BE2C (cell line): Measurements from ENCODE around the gene TWNK.
A peak's percentile ranks its signal among the peaks of the same experiment; 100 is the strongest.

Source experiments
- DNase-seq: peaks from one replicate; pipeline ENCODE4 v3.0.0-alpha.2; 2020
- H3K27me3 ChIP-seq: fragments of 250-450 bp; sonication (Bioruptor Pico); 2 replicates; pipeline ENCODE4 v1.5.1; 2020; ENCODE audit warnings: mild to moderate bottlenecking
- H3K36me3 ChIP-seq: fragments of 250-450 bp; sonication (Bioruptor Pico); 2 replicates; pipeline ENCODE4 v1.5.1; 2020; ENCODE audit warnings: mild to moderate bottlenecking
- H3K4me1 ChIP-seq: fragments of 250-450 bp; sonication (Bioruptor Pico); 2 replicates; pipeline ENCODE4 v1.5.1; 2020
- H3K4me3 ChIP-seq: 2 replicates; pipeline ENCODE4 v1.5.1; 2011; ENCODE audit warnings: low read depth, low read length
- H3K9me3 ChIP-seq: fragments of 250-450 bp; sonication (Bioruptor Pico); 2 replicates; pipeline ENCODE4 v1.5.1; 2020
- CTCF ChIP-seq: IDR thresholded peaks from 2 replicates; pipeline ENCODE4 v1.5.1; 2012; ENCODE audit warnings: mild to moderate bottlenecking, low read depth, low read length

The TWNK gene

GRCh38 chr10:100989088-100989487 lies 1.7 kb downstream of the TWNK start:
- no peak overlapping the region for H3K4me3 ChIP-seq
- 0 out of 2 replicates have a peak, but pooled peaks cover 3% of the 10 kb centered on the region for H3K4me1 ChIP-seq
- H3K27me3 ChIP-seq, result no peaks in the 10 kb centered on the region
- TF ChIP-seq CTCF, result no peak
- H3K36me3 ChIP-seq, result peaks cover 52% of the 10 kb centered on the region
- H3K9me3 ChIP-seq, result no peaks in the 10 kb centered on the region
- DNase-seq, result no peak

DNA sequence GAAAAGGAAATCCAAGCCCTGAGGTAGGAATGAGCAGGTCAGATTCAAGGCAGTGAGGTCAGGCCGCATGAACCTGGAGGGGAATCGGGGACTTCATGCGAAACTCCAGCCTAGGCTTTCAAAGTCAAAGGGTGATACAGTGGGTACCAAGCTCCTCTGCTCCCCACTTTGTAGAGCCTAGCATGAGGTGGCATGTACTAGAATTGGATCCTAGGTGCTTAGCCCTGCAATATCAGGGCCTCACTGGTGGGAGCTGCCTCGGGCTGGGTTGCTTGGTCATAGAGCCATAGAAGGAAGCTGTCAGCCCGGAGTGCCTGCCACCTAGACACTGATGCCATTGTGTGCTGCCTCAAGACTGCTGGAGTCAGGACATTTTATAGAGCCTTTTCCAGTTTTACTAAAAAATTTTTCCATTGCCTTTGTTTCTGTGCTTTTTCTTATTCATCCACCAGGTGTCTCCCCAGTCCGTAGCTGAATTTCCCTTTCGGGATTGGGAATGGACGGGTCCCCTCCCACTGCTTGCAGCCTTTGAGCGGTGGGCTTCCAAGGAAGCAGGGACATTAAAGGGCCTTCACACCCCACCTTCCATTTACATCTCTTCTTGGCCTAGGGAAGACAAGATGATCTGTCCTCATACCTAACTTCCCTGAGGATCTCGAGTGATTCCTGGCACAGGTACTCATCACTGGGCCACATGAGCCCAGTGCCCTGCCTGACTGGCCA lies 6.8 kb downstream of the TWNK start:
- Histone ChIP-seq H3K27me3 (no peaks in the 10 kb centered on the region), H3K4me1 (peaks cover 8% of the 10 kb centered on the region; the same call in 1 of the 2 replicates), H3K36me3 (peaks cover 46% of the 10 kb centered on the region), H3K4me3 (no peak overlapping the region), H3K9me3 (no peaks in the 10 kb centered on the region)
- TF ChIP-seq CTCF, result peak; percentile 70
- DNase-seq, result peak; percentile 58

GRCh38 chr10:100995181-100995580 lies 7.8 kb downstream of the TWNK start:
- no peaks in the 10 kb centered on the region for H3K27me3 ChIP-seq
- no peak for TF ChIP-seq CTCF
- peak; percentile 43 for DNase-seq
- no peaks in the 10 kb centered on the region for H3K9me3 ChIP-seq
- H3K36me3 ChIP-seq, result peaks cover 35% of the 10 kb centered on the region
- peaks cover 8% of the 10 kb centered on the region; the same call in 1 of the 2 replicates for H3K4me1 ChIP-seq
- no peak overlapping the region for H3K4me3 ChIP-seq

DNA sequence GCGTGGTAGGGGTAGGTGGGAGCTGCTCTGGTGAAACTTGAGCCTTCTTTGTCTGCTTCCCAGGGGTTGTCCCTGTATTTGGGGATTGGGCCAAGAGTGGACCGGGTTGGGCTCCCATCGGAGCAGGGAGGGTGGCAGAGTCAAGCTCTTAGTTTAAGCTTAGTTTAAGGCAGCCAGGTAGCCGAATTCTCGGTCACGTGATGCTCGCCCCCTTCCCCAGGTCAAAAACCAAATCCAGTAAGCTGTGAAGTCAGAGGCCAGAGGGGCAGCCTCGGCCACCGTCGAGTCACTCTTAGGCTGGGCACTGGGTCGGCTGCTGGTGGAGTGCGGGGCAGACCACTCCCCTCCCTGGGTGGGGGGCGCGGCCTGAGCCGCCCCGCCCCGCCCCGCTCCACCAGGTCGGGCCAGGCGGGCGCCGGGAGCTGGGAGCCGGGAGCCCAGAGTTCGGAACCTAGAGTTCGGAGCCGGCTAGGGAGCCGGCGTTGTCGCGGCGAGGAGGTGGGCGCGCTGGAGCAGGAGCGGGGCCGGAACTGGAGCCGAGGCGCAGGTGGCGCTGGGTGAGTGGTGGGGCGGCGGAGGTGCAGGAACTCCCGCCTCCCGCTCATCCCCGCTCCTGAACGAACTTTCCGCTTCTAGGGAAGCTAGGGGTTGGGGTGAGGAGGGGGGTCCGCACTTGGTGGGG lies 9.5 kb downstream of the TWNK start:
- Histone ChIP-seq H3K9me3 (no peaks in the 10 kb centered on the region), H3K4me1 (peaks cover 17% of the 10 kb centered on the region; the same call in 1 of the 2 replicates), H3K27me3 (no peaks in the 10 kb centered on the region), H3K36me3 (peaks cover 21% of the 10 kb centered on the region), H3K4me3 (peak overlapping the region; percentile 79)
- DNase-seq, result peak; percentile 53
- TF ChIP-seq CTCF, result no peak

DNA sequence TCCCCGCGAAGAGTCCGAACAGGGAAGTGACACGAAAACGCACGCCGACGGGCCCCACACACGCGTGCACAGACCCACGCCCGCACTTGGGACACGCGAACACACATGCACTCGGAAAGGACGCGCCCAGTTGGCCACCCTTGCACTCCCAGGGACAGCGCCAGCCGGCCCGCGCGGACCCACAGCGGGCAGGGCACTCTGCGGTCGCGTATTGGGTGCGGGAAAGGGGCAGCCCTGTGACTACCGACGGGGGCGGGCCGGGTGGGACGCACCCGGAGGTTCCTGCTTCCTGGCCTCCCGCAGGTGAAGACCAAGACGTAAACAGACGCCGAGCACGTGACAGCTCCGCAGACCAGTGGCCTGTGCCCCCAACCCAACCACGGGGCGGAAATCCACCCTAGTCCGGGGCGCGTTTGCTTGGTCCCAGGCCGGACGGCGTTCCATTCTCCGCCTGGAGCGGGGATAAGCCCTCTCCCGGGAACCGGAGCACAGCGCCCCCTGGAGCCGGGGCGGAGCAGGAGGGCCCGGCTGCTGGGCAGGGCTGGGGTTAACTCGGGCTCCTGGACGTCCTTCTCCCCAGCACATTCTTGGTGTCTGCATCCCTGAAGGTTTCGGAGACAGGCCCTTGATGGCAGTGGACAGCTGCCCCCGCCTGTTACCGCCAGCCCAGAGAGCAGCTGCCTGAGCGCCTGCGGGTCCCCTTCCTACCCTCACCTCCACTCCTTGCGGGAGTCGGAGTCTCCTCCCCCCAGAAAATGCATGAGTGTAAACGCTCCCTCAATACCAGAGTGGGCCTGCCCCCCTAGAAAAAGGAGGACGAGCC lies 10.2 kb downstream of the TWNK start:
- Histone ChIP-seq H3K9me3 (no peaks in the 10 kb centered on the region), H3K4me1 (peaks cover 17% of the 10 kb centered on the region; the same call in 1 of the 2 replicates), H3K36me3 (peaks cover 21% of the 10 kb centered on the region), H3K4me3 (peak overlapping the region; percentile 79), H3K27me3 (no peaks in the 10 kb centered on the region)
- peak; percentile 78 for TF ChIP-seq CTCF
- DNase-seq, result peak; percentile 87
